Panc1 (cell line): ENCODE results near the gene C4orf36. TPM values are rescaled to one million over a fixed set of nuclear protein-coding genes. Genes with fewer than 3 reads are reported as not detected.

Source experiments
- ATAC-seq: fragments of 200-7000 bp; cut with Tn5 transposase; 2 replicates; pipeline ENCODE4 v1.9.1; 2020; ENCODE audit warnings: mild to moderate bottlenecking, moderate library complexity
- BruUV-seq: library from RNA; stranded (reverse); fragments of 400-500 nt; replicated peaks from 2 replicates; lab custom pipeline; 2021; lab: Mats Ljungman, UMichigan
- CTCF ChIA-PET: fragments of 300-600 bp; sonication (Branson Sonifier 250); formaldehyde crosslinking; loops from one replicate; lab custom pipeline; 2022; ENCODE audit warnings: antibody characterized with exemption; lab: Charles Lee
- POLR2A ChIA-PET: fragments of 300-600 bp; sonication (Branson Sonifier 250); formaldehyde crosslinking; loops from one replicate; lab custom pipeline; 2022; ENCODE audit warnings: antibody characterized with exemption; lab: Charles Lee
- DNase-seq: peaks from one replicate; pipeline ENCODE4 v3.0.0-alpha.2; 2010; ENCODE audit warnings: low read depth, low spot score
- H3K27ac ChIP-seq: 2 replicates; pipeline ENCODE4 v1.5.1; 2011; ENCODE audit warnings: mild to moderate bottlenecking, low read length, inconsistent platforms
- H3K27me3 ChIP-seq: fragments of 200-500 bp; sonication (Bioruptor generic); 2 replicates; pipeline ENCODE4 v1.6.0; 2014; ENCODE audit warnings: low read length, inconsistent platforms; ENCODE audit not compliant: control insufficient read depth, insufficient read depth
- H3K36me3 ChIP-seq: fragments of 200-500 bp; sonication (Bioruptor generic); 2 replicates; pipeline ENCODE4 v1.5.1; 2014; ENCODE audit warnings: inconsistent platforms, mild to moderate bottlenecking, low read length, moderate library complexity; ENCODE audit not compliant: control insufficient read depth, insufficient read depth
- H3K4me1 ChIP-seq: 2 replicates; pipeline ENCODE4 v1.5.1; 2011; ENCODE audit warnings: inconsistent platforms, mild to moderate bottlenecking, low read length, moderate library complexity; ENCODE audit not compliant: control insufficient read depth, insufficient read depth
- H3K4me3 ChIP-seq, 2 experiments: 2 replicates each; pipeline ENCODE4 v1.5.1; 2011 to 2012; ENCODE audit warnings: low read depth in 2 of 2, low read length in 2 of 2, mild to moderate bottlenecking in 2 of 2, inconsistent platforms in 1 of 2, moderate library complexity in 1 of 2
- H3K9me3 ChIP-seq: fragments of 200-500 bp; sonication (Bioruptor generic); 2 replicates; pipeline ENCODE4 v1.5.1; 2014; ENCODE audit warnings: low read depth, mild to moderate bottlenecking, inconsistent platforms, low read length, moderate library complexity; ENCODE audit not compliant: control insufficient read depth, insufficient read depth
- POLR2AphosphoS5 ChIP-seq: IDR thresholded peaks from 2 replicates; pipeline ENCODE4 v1.6.1; 2012; ENCODE audit warnings: mild to moderate bottlenecking, low read depth, low read length, moderate library complexity
- SIN3A ChIP-seq: IDR thresholded peaks from 2 replicates; pipeline ENCODE4 v1.6.1; 2012; ENCODE audit warnings: low read depth, mild to moderate bottlenecking, low read length, moderate library complexity, borderline replicate concordance; ENCODE audit not compliant: insufficient read depth
- TCF7L2 ChIP-seq: IDR thresholded peaks from 2 replicates; pipeline ENCODE4 v1.6.1; 2011; ENCODE audit warnings: mild to moderate bottlenecking, low read depth, low read length, inconsistent platforms
- in situ Hi-C: cut with HindIII; loops from 2 replicates; pipeline ENCODE4 v1.10.0; 2016; ENCODE audit warnings: low sequenced_read_pairs, low pct_unique_long_range_greater_than_20kb
- intact Hi-C: fragments of 100-400 bp; cut with micrococcal nuclease; formaldehyde crosslinking; loops from one replicate; pipeline ENCODE4 v1.10.0; 2022; ENCODE audit not compliant: unreplicated experiment
- total RNA-seq: library from RNA; stranded (reverse); gene quantifications from one replicate; pipeline ENCODE4 v1.2.1, GENCODE V29; 2021; ENCODE audit not compliant: unreplicated experiment
- TF ChIP-seq, protein P1 (sequence below), 2 experiments: IDR thresholded peaks; 2 replicates each; pipeline ENCODE4 v1.6.1; 2011 to 2012; ENCODE audit warnings: low read depth in 2 of 2, control low read depth in 1 of 2, low read length in 1 of 2, mild to moderate bottlenecking in 1 of 2, moderate library complexity in 1 of 2; ENCODE audit not compliant: insufficient read depth in 1 of 2
- TF ChIP-seq, protein P2 (sequence below): fragments of 450-650 bp; IDR thresholded peaks from 2 replicates; pipeline ENCODE4 v1.5.1; 2017; ENCODE audit warnings: mild to moderate bottlenecking

C4orf36 gene
- total RNA-seq, 1 experiment from 2014 or later = 0.26 TPM

DNA sequence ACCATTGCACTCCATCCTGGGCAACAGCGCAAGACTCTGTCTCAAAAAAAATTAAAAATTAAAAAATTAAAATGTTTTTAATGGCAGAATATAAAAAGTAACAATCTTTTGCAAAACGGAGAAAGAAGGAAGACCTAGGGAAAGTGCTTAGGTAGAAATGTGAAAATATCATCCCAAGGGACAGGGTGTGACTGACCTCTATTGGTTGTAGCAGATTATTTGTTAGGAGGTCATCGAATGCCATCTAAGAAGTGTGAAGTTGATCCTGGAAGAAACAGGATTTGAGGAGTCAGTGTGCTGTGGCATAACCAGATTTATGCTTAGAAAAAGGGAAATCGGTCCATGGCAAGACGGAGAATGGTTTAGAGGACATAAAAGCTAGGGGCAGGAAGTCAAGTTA is 18.1 kb upstream of the C4orf36 start:
- no peak overlapping the region for H3K27ac ChIP-seq
- H3K4me1 ChIP-seq = no peaks in the 10 kb centered on the region
- ATAC-seq = no peak
- in situ Hi-C loops (no loop called here), intact Hi-C loops (no loop called here)
- no TSS peak for BruUV-seq
- H3K4me3 ChIP-seq = no peak overlapping the region
- no peak for DNase-seq
- TF ChIP-seq, protein P1, sequence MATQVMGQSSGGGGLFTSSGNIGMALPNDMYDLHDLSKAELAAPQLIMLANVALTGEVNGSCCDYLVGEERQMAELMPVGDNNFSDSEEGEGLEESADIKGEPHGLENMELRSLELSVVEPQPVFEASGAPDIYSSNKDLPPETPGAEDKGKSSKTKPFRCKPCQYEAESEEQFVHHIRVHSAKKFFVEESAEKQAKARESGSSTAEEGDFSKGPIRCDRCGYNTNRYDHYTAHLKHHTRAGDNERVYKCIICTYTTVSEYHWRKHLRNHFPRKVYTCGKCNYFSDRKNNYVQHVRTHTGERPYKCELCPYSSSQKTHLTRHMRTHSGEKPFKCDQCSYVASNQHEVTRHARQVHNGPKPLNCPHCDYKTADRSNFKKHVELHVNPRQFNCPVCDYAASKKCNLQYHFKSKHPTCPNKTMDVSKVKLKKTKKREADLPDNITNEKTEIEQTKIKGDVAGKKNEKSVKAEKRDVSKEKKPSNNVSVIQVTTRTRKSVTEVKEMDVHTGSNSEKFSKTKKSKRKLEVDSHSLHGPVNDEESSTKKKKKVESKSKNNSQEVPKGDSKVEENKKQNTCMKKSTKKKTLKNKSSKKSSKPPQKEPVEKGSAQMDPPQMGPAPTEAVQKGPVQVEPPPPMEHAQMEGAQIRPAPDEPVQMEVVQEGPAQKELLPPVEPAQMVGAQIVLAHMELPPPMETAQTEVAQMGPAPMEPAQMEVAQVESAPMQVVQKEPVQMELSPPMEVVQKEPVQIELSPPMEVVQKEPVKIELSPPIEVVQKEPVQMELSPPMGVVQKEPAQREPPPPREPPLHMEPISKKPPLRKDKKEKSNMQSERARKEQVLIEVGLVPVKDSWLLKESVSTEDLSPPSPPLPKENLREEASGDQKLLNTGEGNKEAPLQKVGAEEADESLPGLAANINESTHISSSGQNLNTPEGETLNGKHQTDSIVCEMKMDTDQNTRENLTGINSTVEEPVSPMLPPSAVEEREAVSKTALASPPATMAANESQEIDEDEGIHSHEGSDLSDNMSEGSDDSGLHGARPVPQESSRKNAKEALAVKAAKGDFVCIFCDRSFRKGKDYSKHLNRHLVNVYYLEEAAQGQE (IDR thresholded peaks at IDR 0.05; ENCODE audit: insufficient read depth in 1 of 2, low read depth in 2 of 2, low read length in 1 of 2) = no peak
- TF ChIP-seq TCF7L2 (no peak), POLR2AphosphoS5 (no peak), SIN3A (no peak)
- TF ChIP-seq, protein P2, sequence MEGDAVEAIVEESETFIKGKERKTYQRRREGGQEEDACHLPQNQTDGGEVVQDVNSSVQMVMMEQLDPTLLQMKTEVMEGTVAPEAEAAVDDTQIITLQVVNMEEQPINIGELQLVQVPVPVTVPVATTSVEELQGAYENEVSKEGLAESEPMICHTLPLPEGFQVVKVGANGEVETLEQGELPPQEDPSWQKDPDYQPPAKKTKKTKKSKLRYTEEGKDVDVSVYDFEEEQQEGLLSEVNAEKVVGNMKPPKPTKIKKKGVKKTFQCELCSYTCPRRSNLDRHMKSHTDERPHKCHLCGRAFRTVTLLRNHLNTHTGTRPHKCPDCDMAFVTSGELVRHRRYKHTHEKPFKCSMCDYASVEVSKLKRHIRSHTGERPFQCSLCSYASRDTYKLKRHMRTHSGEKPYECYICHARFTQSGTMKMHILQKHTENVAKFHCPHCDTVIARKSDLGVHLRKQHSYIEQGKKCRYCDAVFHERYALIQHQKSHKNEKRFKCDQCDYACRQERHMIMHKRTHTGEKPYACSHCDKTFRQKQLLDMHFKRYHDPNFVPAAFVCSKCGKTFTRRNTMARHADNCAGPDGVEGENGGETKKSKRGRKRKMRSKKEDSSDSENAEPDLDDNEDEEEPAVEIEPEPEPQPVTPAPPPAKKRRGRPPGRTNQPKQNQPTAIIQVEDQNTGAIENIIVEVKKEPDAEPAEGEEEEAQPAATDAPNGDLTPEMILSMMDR = no peak; the same call in 1 of the 2 replicates
- H3K27me3 ChIP-seq = no peaks in the 10 kb centered on the region
- ChIA-PET CTCF (no interaction called here), POLR2A (no interaction called here)
- no peaks in the 10 kb centered on the region for H3K9me3 ChIP-seq
- H3K36me3 ChIP-seq = no peaks in the 10 kb centered on the region

DNA sequence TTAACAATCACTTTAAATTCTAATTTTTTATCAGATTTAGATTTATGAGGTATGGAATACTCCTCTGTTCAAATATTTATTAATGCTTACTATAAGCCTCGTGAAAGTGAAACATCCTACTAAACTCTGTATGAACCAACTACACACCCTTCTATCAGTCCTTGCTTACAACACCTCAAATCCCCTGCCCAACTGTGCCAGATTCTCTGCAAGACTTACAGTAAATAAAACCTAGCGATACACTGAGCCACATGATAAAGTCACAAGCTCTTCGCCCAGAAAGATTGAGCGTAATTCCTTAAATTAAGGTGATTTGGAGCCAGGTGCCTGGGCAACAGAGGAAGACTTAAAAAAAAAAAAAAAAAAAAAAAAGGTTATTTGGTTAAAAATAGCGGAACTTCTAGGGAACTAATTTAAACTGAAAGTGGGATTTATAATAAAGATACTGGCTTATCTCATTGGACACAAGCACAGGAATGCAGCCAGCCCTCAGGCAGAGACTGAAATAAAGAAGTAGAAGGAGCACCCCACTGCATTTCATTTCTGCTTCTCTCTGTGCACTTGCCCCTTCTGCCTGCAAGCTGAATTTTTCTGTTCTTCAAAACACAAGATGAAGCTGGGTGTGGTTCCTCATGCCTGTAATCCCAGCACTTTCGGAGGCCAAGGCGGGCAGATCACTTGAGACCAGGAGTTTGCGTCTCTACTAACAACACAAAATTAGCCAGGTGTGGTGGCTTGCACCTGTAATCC is 17.5 kb upstream of the C4orf36 start:
- intact Hi-C loops = no loop called here
- H3K4me1 ChIP-seq = no peaks in the 10 kb centered on the region
- no peaks in the 10 kb centered on the region for H3K36me3 ChIP-seq
- ATAC-seq (no peak), DNase-seq (no peak)
- H3K9me3 ChIP-seq = no peaks in the 10 kb centered on the region
- ChIA-PET CTCF (no interaction called here), POLR2A (no interaction called here)
- in situ Hi-C loops = no loop called here
- no peak overlapping the region for H3K4me3 ChIP-seq
- H3K27ac ChIP-seq = no peak overlapping the region
- no TSS peak for BruUV-seq
- TF ChIP-seq, protein P1 (IDR thresholded peaks at IDR 0.05; ENCODE audit: insufficient read depth in 1 of 2, low read depth in 2 of 2, low read length in 1 of 2) = no peak
- TF ChIP-seq SIN3A (no peak), TCF7L2 (no peak), POLR2AphosphoS5 (no peak)
- TF ChIP-seq, protein P2 = no peak
- no peaks in the 10 kb centered on the region for H3K27me3 ChIP-seq
